Transverse colon (tissue), 4 donors: ENCODE results near the gene PPFIA1. TPM values are rescaled to one million over a fixed set of nuclear protein-coding genes. Genes with fewer than 3 reads are reported as not detected.
"Not testable (repeated sequence)": the region's sequence is repeated elsewhere in the genome, so short reads cannot be mapped to it uniquely, and the experiment has no call there.

ENCODE experiments used
- DNase-seq: peaks from one replicate; pipeline ENCODE4 v3.0.0-alpha.2; 2019
- H3K27ac ChIP-seq, 4 donors: fragments of 200-600 bp; sonication (generic); 2 replicates each; pipeline ENCODE4 v1.5.1; 2016 to 2018; ENCODE audit warnings: inconsistent platforms in 4 of 4
- H3K27me3 ChIP-seq: fragments of 200-600 bp; sonication (generic); 2 replicates; pipeline ENCODE4 v1.5.1; 2017; ENCODE audit warnings: inconsistent platforms
- H3K36me3 ChIP-seq, 4 donors: fragments of 200-600 bp; sonication (generic); 2 replicates each; pipeline ENCODE4 v1.5.1; 2017 to 2019; ENCODE audit warnings: inconsistent platforms in 4 of 4
- H3K4me1 ChIP-seq, 4 donors: fragments of 200-600 bp; sonication (generic); 2 replicates each; pipeline ENCODE4 v1.5.1; 2017 to 2020; ENCODE audit warnings: inconsistent platforms in 4 of 4
- H3K4me3 ChIP-seq, 4 donors: fragments of 200-600 bp; sonication (generic); 1 replicate in 1 of 4; 2 replicates in 3 of 4; pipeline versions ENCODE4 v1.5.1 to v1.6.1; 2017 to 2019; ENCODE audit warnings: inconsistent platforms in 4 of 4
- H3K9me3 ChIP-seq, 2 donors: fragments of 200-600 bp; sonication (generic); 2 replicates each; pipeline ENCODE4 v1.5.1; 2017 to 2019; ENCODE audit warnings: inconsistent platforms in 2 of 2
- CTCF ChIP-seq, 5 experiments: fragments of 200-600 bp in 3 of 5; fragments of 450-650 bp in 2 of 5; sonication (generic) in 3 of 5; IDR thresholded peaks; 1 replicate in 2 of 5; 2 replicates in 3 of 5; pipeline ENCODE4 v1.5.1; 2016 to 2017; ENCODE audit warnings: antibody characterized with exemption in 5 of 5, inconsistent platforms in 3 of 5, mild to moderate bottlenecking in 2 of 5, moderate library complexity in 1 of 5
- EP300 ChIP-seq: sonication (generic); formaldehyde crosslinking; IDR thresholded peaks from one replicate; pipeline ENCODE4 v1.6.1; 2017; ENCODE audit warnings: antibody characterized with exemption, low read depth
- POLR2A ChIP-seq: fragments of 450-650 bp; IDR thresholded peaks from one replicate; pipeline ENCODE4 v1.6.1; 2016; ENCODE audit warnings: antibody characterized with exemption, mild to moderate bottlenecking, moderate library complexity
- POLR2AphosphoS5 ChIP-seq, 3 donors: sonication (generic); formaldehyde crosslinking; IDR thresholded peaks; one replicate each; pipeline ENCODE4 v1.6.1; 2016; ENCODE audit warnings: antibody characterized with exemption in 3 of 3
- WGBS, 2 donors: methylation state at CpG; one replicate each; pipeline ENCODE4 v1.1.5; 2018; ENCODE audit warnings: low coverage in 1 of 2; 5-methylcytosine and 5-hydroxymethylcytosine counted together
- in situ Hi-C, 4 donors: fragments of 200-750 bp; cut with MboI; loops; one replicate each; pipeline versions ENCODE4 v1.15.0 to v1.15.1; 2017; ENCODE audit warnings: low sequenced_read_pairs in 3 of 4, low pct_ligation_motif_present in 1 of 4, low pct_unique_long_range_greater_than_20kb in 1 of 4
- intact Hi-C: fragments of 100-400 bp; cut with DNase I; formaldehyde crosslinking; loops from one replicate; pipeline ENCODE4 v1.15.1; 2023; ENCODE audit warnings: low total_unique reads
- total RNA-seq, 4 donors: library from RNA; depleted of rRNA; stranded (reverse); fragments of >200 nt; gene quantifications; one replicate each; pipeline ENCODE4 v1.1.0, GENCODE V29; 2016

PPFIA1 gene
- total RNA-seq, 4 donors from 2014 or later: 42.6 to 143 (median 72.8) TPM

GRCh38 chr11:70407121-70407520, 136.6 kb downstream of the PPFIA1 start:
- WGBS, 2 donors: 90% methylated on average over 13 of the region's 13 CpGs; no CpG with 5 or more reads in 1 of the 2 donors
- no peak for DNase-seq
- H3K36me3 ChIP-seq: peaks cover 0 to 42% (median 20%) of the 10 kb centered on the region in 4 donors
- no peak overlapping the region for H3K27ac ChIP-seq
- peaks cover 0 to 3% (median 0%) of the 10 kb centered on the region in 4 donors for H3K4me1 ChIP-seq
- intact Hi-C loops: no loop called here
- H3K9me3 ChIP-seq: no peaks in the 10 kb centered on the region
- no peaks in the 10 kb centered on the region for H3K27me3 ChIP-seq
- in situ Hi-C loops: no loop called here
- TF ChIP-seq POLR2A (no peak), POLR2AphosphoS5 (IDR thresholded peaks at IDR 0.05) (no peak), CTCF (IDR thresholded peaks at IDR 0.05) (no peak), EP300 (no peak)
- H3K4me3 ChIP-seq: no peak overlapping the region

GRCh38 chr11:70407814-70408213, 137.3 kb downstream of the PPFIA1 start:
- DNase-seq: no peak
- intact Hi-C loops (no loop called here), in situ Hi-C loops (no loop called here)
- no peaks in the 10 kb centered on the region for H3K9me3 ChIP-seq
- no peaks in the 10 kb centered on the region for H3K27me3 ChIP-seq
- peaks cover 0 to 48% (median 21%) of the 10 kb centered on the region in 4 donors for H3K36me3 ChIP-seq
- H3K4me3 ChIP-seq: no peak overlapping the region
- TF ChIP-seq EP300 (no peak), POLR2A (no peak), POLR2AphosphoS5 (IDR thresholded peaks at IDR 0.05) (no peak), CTCF (IDR thresholded peaks at IDR 0.05) (no peak)
- H3K27ac ChIP-seq: no peak overlapping the region
- WGBS, 2 donors: 85 to 92% methylated on average over 6 of the region's 6 CpGs
- no peaks in the 10 kb centered on the region for H3K4me1 ChIP-seq

- H3K27me3 ChIP-seq, H3K27ac ChIP-seq, H3K4me3 ChIP-seq, in situ Hi-C loops, H3K9me3 ChIP-seq, DNase-seq, intact Hi-C loops, H3K4me1 ChIP-seq: not testable (repeated sequence)
- H3K36me3 ChIP-seq: peaks cover 0 to 53% (median 23%) of the 10 kb centered on the region in 4 donors
- WGBS, 2 donors: 92 to 94% methylated on average over 2 to 4 of the region's 4 CpGs
Measured at GRCh38 chr11:70408326-70408725, 137.8 kb downstream of the PPFIA1 start.

GRCh38 chr11:70409437-70409836, 138.9 kb downstream of the PPFIA1 start:
- intact Hi-C loops (no loop called here), in situ Hi-C loops (no loop called here)
- no peak for DNase-seq
- no peaks in the 10 kb centered on the region for H3K4me1 ChIP-seq
- no peaks in the 10 kb centered on the region for H3K27me3 ChIP-seq
- peaks cover 0 to 58% (median 28%) of the 10 kb centered on the region in 4 donors for H3K36me3 ChIP-seq
- no peak overlapping the region for H3K27ac ChIP-seq
- TF ChIP-seq POLR2AphosphoS5 (IDR thresholded peaks at IDR 0.05) (no peak), POLR2A (no peak), CTCF (IDR thresholded peaks at IDR 0.05) (no peak), EP300 (no peak)
- H3K9me3 ChIP-seq: no peaks in the 10 kb centered on the region
- H3K4me3 ChIP-seq: no peak overlapping the region
- 56 to 85% methylated on average over 1 to 10 of the region's 10 CpGs for WGBS, 2 donors

- H3K27ac ChIP-seq: no peak overlapping the region
- TF ChIP-seq EP300 (no peak), POLR2AphosphoS5 (IDR thresholded peaks at IDR 0.05) (no peak), CTCF (IDR thresholded peaks at IDR 0.05) (no peak), POLR2A (no peak)
- H3K4me3 ChIP-seq: no peak overlapping the region
- H3K36me3 ChIP-seq: peaks cover 0 to 61% (median 30%) of the 10 kb centered on the region in 4 donors
- WGBS, 2 donors: 92% methylated on average over 7 of the region's 7 CpGs; no CpG with 5 or more reads in 1 of the 2 donors
- no peaks in the 10 kb centered on the region for H3K4me1 ChIP-seq
- no peaks in the 10 kb centered on the region for H3K9me3 ChIP-seq
- in situ Hi-C loops (no loop called here), intact Hi-C loops (no loop called here)
- H3K27me3 ChIP-seq: no peaks in the 10 kb centered on the region
- DNase-seq: no peak
Measured at GRCh38 chr11:70409871-70410270, 139.4 kb downstream of the PPFIA1 start.
